Central memory CD8-positive, alpha-beta T cell (primary cell): Measurements from ENCODE around the gene TYMS.
A peak's percentile ranks its signal among the peaks of the same experiment; 100 is the strongest.

ENCODE experiments used
- ATAC-seq: fragments of 150-1000 bp; cut with Tn5 transposase; replicated peaks from 2 replicates; pipeline ENCODE4 v1.10.0; 2022; ENCODE audit warnings: mild to moderate bottlenecking, moderate FRiP score, moderate number of reproducible peaks; ENCODE audit not compliant: poor library complexity, severe bottlenecking; ENCODE audit errors: extremely low read depth
- DNase-seq, 2 donors: peaks; one replicate each; pipeline ENCODE4 v3.0.0; 2021; ENCODE audit warnings: low spot score in 2 of 2
- H3K27ac Mint-ChIP-seq: one replicate; pipeline ENCODE4 v1.8.0; 2022; ENCODE audit warnings: low read depth, mild to moderate bottlenecking, moderate library complexity, mixed read lengths
- H3K27me3 Mint-ChIP-seq: one replicate; pipeline ENCODE4 v1.8.0; 2022; ENCODE audit warnings: mixed read lengths
- H3K36me3 Mint-ChIP-seq: one replicate; pipeline ENCODE4 v1.8.0; 2022; ENCODE audit warnings: mild to moderate bottlenecking, moderate library complexity, mixed read lengths; ENCODE audit not compliant: insufficient read depth
- H3K4me1 Mint-ChIP-seq: one replicate; pipeline ENCODE4 v1.8.0; 2022; ENCODE audit warnings: mixed read lengths
- H3K4me3 Mint-ChIP-seq: one replicate; pipeline ENCODE4 v1.8.0; 2022; ENCODE audit warnings: mild to moderate bottlenecking, moderate library complexity, mixed read lengths
- H3K9me3 Mint-ChIP-seq: one replicate; pipeline ENCODE4 v1.8.0; 2022; ENCODE audit warnings: mixed read lengths

Gene TYMS

DNA sequence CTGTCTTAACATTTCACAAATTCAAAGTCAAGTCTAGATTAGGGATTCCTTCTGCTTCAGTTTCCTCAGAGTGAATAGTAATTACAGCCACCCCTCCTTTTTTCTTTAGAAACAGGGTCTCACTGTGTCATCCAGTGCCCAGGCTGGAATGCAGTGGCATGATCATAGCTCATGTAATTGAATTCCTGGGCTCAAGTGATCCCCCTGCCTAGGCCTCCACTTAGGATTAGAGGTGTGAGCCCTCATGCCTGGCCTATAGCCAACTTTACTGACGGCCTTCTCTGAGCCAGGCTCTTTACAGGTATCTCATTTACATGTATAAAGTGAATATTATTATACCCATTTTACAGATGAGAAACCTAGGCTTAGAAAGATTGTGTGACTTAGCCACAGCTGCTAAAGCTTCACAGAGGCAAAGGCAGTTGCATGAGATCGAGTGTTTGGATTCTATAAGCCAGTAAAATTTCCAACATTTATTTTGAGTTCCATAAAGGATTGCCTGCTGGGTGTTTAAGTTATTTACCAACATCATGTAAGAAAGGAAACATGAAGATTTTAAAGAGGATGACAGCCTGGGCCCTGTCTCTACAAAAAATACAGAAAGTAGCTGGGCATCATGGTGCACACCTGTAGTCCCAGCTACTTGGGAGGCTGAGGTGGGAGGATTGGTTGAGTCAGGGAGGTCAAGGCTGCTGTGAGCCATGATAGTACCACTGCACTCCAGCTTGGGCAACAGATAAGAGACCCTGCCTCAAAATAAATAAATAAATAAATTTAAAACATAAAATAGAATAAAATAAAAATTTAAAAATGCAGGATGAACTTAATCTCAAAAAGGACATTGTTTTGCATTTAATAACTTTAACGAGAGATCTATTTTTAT, 53.2 kb downstream of the TYMS start:
- H3K27me3 Mint-ChIP-seq: no peaks in the 10 kb centered on the region
- DNase-seq (no peak), ATAC-seq (no peak)
- H3K4me1 Mint-ChIP-seq: peaks cover 36% of the 10 kb centered on the region
- peak overlapping the region; percentile 85 for H3K4me3 Mint-ChIP-seq
- no peaks in the 10 kb centered on the region for H3K9me3 Mint-ChIP-seq
- H3K27ac Mint-ChIP-seq: peak overlapping the region; percentile 90
- H3K36me3 Mint-ChIP-seq: peaks cover 23% of the 10 kb centered on the region

DNA sequence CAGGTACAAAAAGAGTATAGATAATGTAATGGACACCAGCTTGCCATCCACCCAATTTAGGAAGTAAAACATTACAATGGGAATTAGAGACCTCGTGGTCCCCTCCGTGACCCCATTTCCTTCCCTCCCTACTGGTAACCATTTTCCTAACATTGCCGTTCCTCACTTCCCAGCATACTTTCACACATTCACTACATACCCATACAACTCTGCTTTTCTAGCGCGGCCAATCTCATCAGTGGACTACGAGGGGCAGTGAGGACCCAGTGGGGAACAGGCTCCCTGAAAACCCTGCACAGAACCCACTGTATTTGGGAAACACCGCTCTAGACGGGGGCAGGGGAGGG, 53.8 kb downstream of the TYMS start:
- Mint-ChIP-seq H3K27me3 (no peaks in the 10 kb centered on the region), H3K36me3 (peaks cover 23% of the 10 kb centered on the region), H3K4me3 (peak overlapping the region; percentile 85), H3K4me1 (peaks cover 35% of the 10 kb centered on the region), H3K27ac (peak overlapping the region; percentile 90), H3K9me3 (no peaks in the 10 kb centered on the region)
- ATAC-seq (no peak), DNase-seq (no peak)

- DNase-seq (peak; percentile 50 to 75), ATAC-seq (peak; percentile 79)
- H3K36me3 Mint-ChIP-seq: peaks cover 23% of the 10 kb centered on the region
- peaks cover 31% of the 10 kb centered on the region for H3K4me1 Mint-ChIP-seq
- H3K9me3 Mint-ChIP-seq: no peaks in the 10 kb centered on the region
- no peaks in the 10 kb centered on the region for H3K27me3 Mint-ChIP-seq
- peak overlapping the region; percentile 90 for H3K27ac Mint-ChIP-seq
- peak overlapping the region; percentile 85 for H3K4me3 Mint-ChIP-seq
Measured at GRCh38 chr18:711657-712400, 54.4 kb downstream of the TYMS start.

- Mint-ChIP-seq H3K4me1 (peaks cover 31% of the 10 kb centered on the region), H3K4me3 (peak within 1 kb of the TSS; percentile 85), H3K36me3 (peaks cover 24% of the 10 kb centered on the region), H3K27ac (peak within 1 kb of the TSS; percentile 90), H3K9me3 (no peaks in the 10 kb centered on the region), H3K27me3 (no peaks in the 10 kb centered on the region)
- DNase-seq: peak; percentile 62 to 63
- ATAC-seq: peak; percentile 54
Measured at GRCh38 chr18:712401-713134, 55.1 kb downstream of the TYMS start, which contains the start of gene ENOSF1. TSS of gene ENOSF1 (minus strand) at chr18:712630. CDS start at chr18:712587, 43 bp downstream.

- H3K36me3 Mint-ChIP-seq: peaks cover 24% of the 10 kb centered on the region
- ATAC-seq (no peak), DNase-seq (peak in 1 of 2 donors; percentile 12)
- H3K4me3 Mint-ChIP-seq: peak overlapping the region; percentile 85
- H3K9me3 Mint-ChIP-seq: no peaks in the 10 kb centered on the region
- peaks cover 29% of the 10 kb centered on the region for H3K4me1 Mint-ChIP-seq
- H3K27me3 Mint-ChIP-seq: no peaks in the 10 kb centered on the region
- H3K27ac Mint-ChIP-seq: peak overlapping the region; percentile 90
Measured at GRCh38 chr18:713135-713490, 55.7 kb downstream of the TYMS start.

DNA sequence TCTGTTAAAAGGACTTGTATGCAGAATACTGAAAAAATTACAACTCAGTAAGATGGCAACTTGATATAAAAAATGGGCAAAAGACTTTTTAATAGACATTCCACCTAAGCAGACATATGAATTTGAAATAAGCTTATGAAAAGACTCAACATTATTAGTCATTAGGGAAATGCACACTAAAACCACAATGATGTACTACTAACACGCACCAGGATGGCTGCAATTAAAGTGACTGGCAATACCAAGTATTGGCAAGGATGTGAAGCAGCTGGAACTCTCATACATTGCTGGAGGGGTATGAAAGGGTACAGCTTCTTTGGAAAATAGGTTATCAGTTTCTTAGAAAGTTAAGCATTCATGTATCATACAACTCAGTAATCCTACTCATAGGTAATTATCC, 58.2 kb downstream of the TYMS start:
- Mint-ChIP-seq H3K9me3 (no peaks in the 10 kb centered on the region), H3K4me3 (no peak overlapping the region), H3K36me3 (peaks cover 23% of the 10 kb centered on the region), H3K27me3 (no peaks in the 10 kb centered on the region), H3K27ac (no peak overlapping the region), H3K4me1 (peaks cover 12% of the 10 kb centered on the region)
- DNase-seq: no peak
- no peak for ATAC-seq

DNA sequence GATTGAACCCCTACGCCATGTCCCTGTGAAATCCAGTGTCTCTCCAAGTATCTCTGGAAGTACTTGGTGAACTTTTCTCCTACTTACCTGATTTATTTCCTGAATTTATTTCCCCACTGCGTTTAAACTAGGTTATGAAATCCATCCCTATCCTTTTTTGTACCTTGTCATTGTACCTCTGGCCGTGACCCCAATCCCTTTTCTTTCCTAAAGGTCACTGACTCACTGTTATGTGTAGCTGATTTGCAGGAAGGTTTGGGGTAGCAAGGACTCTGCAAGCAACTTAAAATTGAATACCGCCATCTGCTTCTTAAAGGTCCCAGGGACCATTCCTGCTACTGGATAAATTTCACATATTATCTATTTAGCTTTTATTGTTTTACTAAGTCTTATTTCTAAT, 59.5 kb downstream of the TYMS start:
- DNase-seq: no peak
- Mint-ChIP-seq H3K36me3 (peaks cover 17% of the 10 kb centered on the region), H3K4me1 (no peaks in the 10 kb centered on the region), H3K27me3 (no peaks in the 10 kb centered on the region), H3K4me3 (no peak overlapping the region), H3K27ac (peak overlapping the region; percentile 12), H3K9me3 (no peaks in the 10 kb centered on the region)
- ATAC-seq: no peak
